Activated CD8-positive, alpha-beta memory T cell treated with anti-CD3 and anti-CD28 coated beads, Interleukin-2, amount 50 U/mL, for 1 hour (primary cell): ENCODE data around the gene MGMT.

ENCODE experiments used
- DNase-seq: peaks from one replicate; pipeline ENCODE4 v3.0.0-alpha.2; 2020; ENCODE audit errors: extremely low read depth

Gene MGMT

GRCh38 chr10:129653861-129654260, 186.8 kb downstream of the MGMT start:
- DNase-seq, result no peak

GRCh38 chr10:129654461-129654860, 187.4 kb downstream of the MGMT start:
- DNase-seq, result no peak

DNA sequence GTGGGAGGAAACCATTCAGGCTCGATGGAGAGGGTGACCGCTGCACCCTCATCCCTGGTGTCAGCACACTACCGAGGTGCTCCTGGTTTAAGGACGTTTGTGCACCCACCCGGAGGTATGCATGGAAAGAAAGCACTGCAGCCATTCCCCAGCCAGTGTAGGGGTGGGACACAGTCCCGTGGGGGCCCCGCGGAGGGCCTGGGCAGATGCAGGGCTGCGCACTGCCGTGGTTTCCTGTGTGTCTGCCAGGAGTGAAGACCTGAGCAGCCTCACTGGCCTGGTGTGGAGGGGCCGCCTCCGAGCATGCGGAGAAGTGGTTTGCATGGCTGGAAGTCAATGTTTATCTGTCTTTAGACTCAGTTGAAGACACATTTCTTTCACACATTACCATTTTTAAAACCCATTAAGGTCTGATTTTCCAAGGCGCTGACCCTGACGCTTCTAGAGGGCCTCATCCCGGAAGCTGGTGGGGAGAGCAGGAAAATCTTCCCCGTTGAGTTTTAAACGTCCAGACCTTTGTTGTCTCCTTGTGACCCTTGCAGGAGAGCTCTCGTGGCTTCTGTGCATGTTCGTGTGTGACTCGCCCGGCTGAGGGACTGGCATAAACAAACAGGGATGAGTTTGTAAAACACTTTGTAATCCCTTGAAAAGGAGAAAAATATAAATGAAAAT, 188.1 kb downstream of the MGMT start:
- DNase-seq, result no peak

DNA sequence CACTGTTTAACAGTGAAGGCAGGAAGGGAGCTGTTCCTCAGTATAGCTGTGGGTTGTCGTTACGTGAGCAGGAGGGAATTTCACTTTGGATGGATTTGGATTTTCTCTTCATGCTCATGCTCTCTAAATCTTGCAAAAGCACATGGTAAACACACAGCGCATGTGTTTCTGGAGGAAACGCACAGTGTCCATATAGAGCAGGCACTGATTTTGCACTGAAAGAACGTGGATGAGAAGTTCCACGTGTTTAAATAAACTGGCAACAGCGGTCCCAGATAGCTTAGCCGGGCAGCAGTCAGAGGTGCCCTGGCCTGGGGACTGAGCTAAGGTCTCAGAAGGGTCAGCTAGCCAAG, 188.6 kb downstream of the MGMT start:
- DNase-seq, result no peak

- DNase-seq, result no peak
Measured at GRCh38 chr10:129656642-129657041, 189.6 kb downstream of the MGMT start.

DNA sequence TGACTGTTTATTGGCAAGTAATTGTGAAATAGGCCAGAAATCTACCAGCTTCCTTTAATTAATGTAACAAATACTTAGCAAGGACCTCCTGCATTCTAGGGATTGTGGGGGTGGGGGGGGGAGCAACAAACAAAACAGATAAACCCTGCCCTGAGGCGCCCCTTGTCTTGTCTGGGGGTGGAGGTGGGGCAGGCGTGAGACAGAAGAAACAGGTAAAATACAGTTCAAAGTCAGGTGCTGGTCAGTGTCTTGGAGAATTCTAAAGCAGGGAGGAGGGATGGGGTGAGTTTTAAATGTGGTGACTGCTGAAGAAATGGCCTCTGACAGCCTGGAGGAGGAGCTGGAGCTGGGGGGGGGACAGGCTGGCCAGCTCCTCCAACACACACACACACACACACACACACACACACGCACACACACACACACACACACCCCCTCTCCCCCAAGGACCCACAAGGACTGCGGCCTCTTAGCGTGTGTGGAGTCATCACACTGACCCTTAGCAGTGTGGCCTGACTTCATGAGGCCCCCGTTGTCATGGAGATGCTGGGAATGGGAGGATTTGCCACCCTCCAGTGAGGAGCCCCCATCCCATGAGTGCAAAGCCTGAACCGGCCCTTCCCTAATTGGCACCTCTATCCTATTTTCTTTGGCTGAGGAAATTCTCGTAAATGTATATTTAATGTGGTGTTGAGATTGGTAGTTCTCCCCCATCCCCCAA, 190.4 kb downstream of the MGMT start:
- no peak for DNase-seq

GRCh38 chr10:129658376-129659072, 191.5 kb downstream of the MGMT start:
- DNase-seq, result no peak

DNA sequence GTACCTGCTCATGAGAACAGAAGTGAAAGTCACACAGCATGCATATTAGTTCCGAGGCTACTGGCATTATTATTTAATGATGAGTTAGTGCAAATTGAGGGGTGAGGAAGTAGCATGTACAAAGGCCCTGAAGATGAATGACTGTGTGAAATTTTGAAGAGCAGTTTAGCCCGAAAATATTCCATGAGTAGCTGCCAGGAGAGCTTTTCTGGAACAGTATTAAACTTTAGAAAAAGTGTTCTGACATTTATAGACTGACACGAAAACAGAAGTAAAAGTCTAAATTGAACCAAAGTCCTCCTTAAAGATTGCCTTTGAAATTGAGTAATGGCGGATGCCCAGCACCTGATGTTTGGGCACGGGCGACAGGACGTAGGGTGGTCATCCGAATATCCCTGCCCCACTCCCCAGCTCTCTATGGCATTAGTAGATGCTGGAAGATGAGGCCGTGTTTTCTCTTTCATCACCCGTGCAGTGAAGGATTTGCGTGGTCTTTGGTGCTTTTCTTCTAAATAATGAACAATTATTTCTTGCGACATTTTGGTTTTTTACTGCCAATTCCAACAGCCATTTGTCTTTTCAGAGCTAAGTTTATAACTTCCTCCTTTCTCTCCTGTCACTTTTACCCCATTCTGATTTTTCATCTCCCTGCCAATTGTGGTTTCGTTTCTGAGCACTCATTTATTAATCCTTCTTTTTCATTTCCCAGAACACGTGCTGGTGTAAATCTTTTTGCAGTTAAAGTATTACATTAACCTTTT, 192.6 kb downstream of the MGMT start:
- DNase-seq, result no peak

- no peak for DNase-seq
Measured at GRCh38 chr10:129660569-129660968, 193.5 kb downstream of the MGMT start.

GRCh38 chr10:129662426-129662825, 195.4 kb downstream of the MGMT start:
- DNase-seq, result no peak

DNA sequence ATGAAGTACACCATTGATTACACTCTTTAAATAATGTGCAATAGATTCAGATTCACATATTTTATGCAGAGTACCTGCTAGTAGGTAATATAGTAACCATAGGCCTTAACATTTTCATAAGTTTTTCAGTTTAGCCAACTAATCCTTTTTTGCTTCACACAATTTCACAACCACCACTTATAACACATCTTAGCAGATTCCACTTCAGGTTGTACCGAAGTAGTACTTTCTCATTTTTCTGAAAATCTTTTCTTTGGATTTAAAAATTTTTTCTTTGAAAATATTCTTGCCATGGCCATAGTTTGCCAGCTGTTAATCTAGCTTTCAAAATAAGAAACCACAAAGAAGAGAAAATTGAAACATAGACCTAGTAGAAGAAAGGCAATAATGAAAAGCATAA, 203.1 kb downstream of the MGMT start:
- no peak for DNase-seq

DNA sequence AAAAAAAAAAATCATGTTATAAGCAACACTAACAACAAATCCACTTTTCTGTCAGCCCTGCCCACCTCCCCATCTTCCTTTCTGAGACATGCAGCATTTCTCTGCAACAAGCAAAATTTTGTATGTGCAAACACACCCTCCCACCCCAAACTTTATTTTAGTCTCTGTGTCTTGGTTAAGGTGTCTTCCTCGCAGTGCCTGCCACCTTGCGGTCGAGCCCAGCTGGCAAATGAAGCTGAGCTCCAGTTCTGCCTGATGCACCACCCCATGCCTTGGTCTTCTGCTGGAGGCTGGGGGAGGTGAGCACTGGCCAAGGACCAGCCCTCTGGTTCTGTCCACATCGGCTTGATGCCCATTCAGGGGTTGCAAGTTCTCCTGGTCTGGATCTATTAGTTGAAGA, 206.3 kb downstream of the MGMT start:
- DNase-seq, result no peak

GRCh38 chr10:129675027-129675769, 208.2 kb downstream of the MGMT start:
- DNase-seq, result no peak

- DNase-seq, result no peak
Measured at GRCh38 chr10:129676014-129676413, 209.0 kb downstream of the MGMT start.

DNA sequence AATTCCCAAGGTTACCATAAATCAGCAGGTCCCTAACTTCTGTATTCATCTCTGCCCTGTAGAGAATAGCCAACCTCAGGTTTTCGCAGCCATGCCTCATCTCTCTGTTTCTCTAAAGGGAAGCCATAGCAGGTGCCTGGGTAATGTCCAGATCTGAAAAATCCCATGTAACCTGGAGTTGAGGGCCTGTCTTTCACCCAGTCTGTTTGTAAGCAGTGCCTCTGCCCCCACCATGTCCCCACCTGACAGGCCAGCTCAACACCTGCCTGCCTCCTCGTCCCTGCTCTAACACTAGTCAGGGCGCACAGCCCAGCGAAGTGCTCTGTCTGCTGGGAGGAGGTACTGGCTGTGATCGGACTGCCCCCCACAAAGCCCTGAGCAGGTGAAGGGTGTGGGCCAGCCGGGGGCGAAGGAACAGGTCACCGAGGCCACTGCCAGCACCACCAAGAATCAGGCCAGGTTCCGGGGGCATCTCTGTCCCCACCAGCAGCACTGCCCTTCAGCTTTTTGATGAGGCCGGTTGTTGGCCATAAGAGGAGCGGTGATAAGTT, 210.4 kb downstream of the MGMT start:
- DNase-seq, result no peak

DNA sequence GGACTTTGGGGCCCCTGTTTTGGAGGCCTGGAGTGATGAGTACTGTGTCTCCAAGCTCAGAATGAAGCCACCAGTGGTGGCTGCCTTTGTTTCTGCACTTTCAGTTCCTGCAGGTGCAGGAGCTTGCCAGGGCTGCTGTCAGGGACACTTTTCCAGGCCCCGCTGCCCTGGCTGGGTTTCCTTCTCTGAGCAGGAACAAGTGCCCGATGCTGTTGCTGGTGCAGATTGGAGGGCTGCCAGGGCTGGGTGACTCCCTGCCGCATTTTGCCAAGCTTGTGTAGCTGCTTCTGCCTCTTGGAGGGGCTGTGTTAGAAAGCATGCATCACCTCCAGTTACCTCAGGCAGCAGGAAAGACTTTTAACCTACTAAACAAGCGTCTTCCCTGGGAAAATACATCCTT, 211.1 kb downstream of the MGMT start:
- no peak for DNase-seq

- DNase-seq, result no peak
Measured at GRCh38 chr10:129679207-129679606, 212.2 kb downstream of the MGMT start.

DNA sequence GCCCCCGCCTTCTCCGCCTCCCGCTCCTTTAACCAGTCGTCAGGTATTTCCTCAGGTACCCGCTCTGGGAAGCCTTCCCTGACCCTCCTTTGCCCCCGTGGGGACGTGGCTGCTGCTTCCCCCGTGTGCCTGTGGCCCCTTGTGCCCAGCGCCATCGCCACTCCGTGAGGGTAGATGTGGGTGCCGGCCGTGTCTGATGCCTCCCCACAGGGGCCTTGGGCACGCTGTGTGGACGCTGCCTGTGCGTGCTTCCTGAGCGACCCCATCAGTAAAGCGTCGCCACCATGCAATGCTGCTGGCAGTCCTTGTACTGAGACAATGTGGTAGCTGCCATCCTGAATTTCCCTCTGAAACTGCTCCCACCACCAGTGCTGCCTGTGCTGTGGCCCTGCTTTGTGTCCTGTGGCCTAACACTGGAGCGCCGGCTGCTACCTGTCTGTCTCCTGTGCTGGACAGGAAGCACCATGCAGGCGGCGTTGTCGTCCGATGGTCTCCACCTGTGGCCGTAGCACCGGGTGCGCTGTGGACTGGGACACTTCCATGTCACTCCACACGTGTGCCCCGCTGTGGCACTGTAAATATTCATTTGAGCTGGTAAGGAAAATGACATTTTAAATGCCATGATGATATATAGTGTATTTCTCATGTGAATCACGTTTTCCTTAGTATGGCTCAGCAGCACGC, 213.8 kb downstream of the MGMT start:
- no peak for DNase-seq

DNA sequence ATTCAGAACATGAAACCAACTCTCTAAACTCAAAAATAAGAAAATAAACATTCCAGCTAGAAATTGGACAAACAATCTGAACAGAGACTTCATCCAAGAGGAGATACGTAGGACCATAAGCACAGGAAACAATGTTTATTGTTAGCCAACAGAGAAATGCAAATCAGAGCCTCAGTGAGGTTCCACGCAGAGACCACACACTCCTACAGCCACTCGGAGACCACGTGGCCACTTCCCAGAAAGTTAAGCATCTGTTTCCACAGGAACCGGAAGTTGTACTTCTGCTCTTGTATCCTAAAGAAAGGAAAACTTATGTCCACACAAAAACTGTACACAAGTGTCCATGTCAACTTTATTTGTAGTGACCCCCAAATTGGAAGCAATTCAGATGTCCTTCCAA, 214.8 kb downstream of the MGMT start:
- no peak for DNase-seq

- no peak for DNase-seq
Measured at GRCh38 chr10:129683519-129683918, 216.5 kb downstream of the MGMT start.

DNA sequence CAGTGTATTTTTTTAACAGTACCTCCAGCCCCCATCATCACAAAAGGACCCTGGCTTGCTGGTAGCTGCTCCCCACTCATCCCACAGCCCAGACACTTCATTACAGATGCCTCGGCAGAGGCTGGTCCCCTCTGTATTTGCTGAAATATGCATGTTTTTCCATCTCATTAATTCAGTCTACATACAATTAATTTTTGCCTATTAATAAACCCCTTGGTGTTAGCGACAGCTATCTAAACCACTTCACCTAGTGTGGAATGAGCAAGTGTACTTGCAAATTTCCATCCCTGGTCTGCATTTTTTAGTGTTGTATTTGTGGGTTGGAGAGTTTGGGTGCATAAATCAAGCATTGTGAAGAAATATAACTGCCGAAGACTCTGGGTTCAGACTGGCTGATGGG, 216.9 kb downstream of the MGMT start:
- DNase-seq, result no peak
